Endothelial cell of umbilical vein (primary cell): Measurements from ENCODE around the gene TIGD1.

Experiments
- EZH2 ChIP-seq: IDR thresholded peaks from 2 replicates; pipeline ENCODE4 v1.6.1; 2012; ENCODE audit warnings: borderline replicate concordance, low read depth, mild to moderate bottlenecking, moderate library complexity, low read length, inconsistent platforms; ENCODE audit not compliant: severe bottlenecking
- FOS ChIP-seq: IDR thresholded peaks from 2 replicates; pipeline ENCODE4 v1.6.1; 2011; ENCODE audit warnings: mild to moderate bottlenecking, low read length, moderate library complexity, borderline replicate concordance; ENCODE audit not compliant: insufficient read depth
- GATA2 ChIP-seq: IDR thresholded peaks from 2 replicates; pipeline ENCODE4 v1.7.0; 2011; ENCODE audit warnings: low read depth, mild to moderate bottlenecking, moderate library complexity, mixed read lengths, low read length; ENCODE audit not compliant: insufficient read length, insufficient read depth
- JUN ChIP-seq: IDR thresholded peaks from 2 replicates; pipeline ENCODE4 v1.6.1; 2011; ENCODE audit warnings: borderline replicate concordance, low read depth; ENCODE audit not compliant: insufficient read length, insufficient read depth
- POLR2A ChIP-seq: IDR thresholded peaks from 2 replicates; pipeline ENCODE4 v1.6.1; 2012; ENCODE audit warnings: low read depth, mild to moderate bottlenecking, control low read depth, low read length
- POLR2AphosphoS5 ChIP-seq: IDR thresholded peaks from 2 replicates; pipeline ENCODE4 v1.6.1; 2012; ENCODE audit warnings: low read depth, mild to moderate bottlenecking, control low read depth, low read length, moderate library complexity; ENCODE audit not compliant: insufficient read depth
- TF ChIP-seq, protein P1 (sequence below), 2 donors: IDR thresholded peaks; 1 replicate in 1 of 2; 2 replicates in 1 of 2; pipeline ENCODE4 v1.5.1; 2011; ENCODE audit warnings: low read length in 2 of 2, mild to moderate bottlenecking in 2 of 2, moderate library complexity in 2 of 2, control low read depth in 1 of 2, inconsistent platforms in 1 of 2, low read depth in 1 of 2; ENCODE audit not compliant: insufficient read depth in 1 of 2; ENCODE audit errors: extremely low read depth in 1 of 2
- TF ChIP-seq, protein P2 (sequence below): IDR thresholded peaks from 2 replicates; pipeline ENCODE4 v1.6.1; 2011; ENCODE audit not compliant: insufficient read depth, insufficient read length

DNA sequence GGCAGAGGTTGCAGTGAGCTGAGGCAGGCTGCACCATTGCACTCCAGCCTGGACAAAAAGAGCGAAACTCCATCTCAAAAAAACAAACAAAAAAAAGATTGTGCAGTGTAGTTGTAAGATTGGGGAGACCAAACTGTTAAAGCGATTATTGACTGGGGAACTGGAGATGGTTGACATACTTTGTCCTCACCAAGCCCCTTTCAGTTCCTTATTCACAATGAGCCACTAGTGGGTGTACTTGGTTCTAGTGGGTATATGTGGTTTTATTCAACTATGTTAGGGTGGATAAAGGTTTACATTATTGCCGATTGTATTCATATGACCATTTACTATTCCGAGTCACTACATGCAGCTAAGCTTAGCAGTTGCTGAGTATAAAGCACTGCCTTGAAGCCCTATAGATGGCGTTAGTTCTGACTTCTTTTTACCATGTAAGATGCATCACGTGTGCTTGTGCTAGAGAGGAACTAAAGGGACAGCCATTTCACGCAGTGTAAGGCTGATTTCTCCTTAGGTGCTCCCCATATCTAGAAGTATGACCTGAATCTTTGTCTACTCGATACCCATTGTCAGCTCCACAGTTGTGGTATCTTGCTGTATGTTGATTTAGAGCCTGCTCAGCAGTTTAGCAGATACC, 12.3 kb upstream of the TIGD1 start:
- no peak for TF ChIP-seq EZH2
- TF ChIP-seq POLR2AphosphoS5, result no peak
- TF ChIP-seq, protein P1, sequence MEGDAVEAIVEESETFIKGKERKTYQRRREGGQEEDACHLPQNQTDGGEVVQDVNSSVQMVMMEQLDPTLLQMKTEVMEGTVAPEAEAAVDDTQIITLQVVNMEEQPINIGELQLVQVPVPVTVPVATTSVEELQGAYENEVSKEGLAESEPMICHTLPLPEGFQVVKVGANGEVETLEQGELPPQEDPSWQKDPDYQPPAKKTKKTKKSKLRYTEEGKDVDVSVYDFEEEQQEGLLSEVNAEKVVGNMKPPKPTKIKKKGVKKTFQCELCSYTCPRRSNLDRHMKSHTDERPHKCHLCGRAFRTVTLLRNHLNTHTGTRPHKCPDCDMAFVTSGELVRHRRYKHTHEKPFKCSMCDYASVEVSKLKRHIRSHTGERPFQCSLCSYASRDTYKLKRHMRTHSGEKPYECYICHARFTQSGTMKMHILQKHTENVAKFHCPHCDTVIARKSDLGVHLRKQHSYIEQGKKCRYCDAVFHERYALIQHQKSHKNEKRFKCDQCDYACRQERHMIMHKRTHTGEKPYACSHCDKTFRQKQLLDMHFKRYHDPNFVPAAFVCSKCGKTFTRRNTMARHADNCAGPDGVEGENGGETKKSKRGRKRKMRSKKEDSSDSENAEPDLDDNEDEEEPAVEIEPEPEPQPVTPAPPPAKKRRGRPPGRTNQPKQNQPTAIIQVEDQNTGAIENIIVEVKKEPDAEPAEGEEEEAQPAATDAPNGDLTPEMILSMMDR (IDR thresholded peaks at IDR 0.05; ENCODE audit: extremely low read depth in 1 of 2, insufficient read depth in 1 of 2, low read depth in 1 of 2, low read length in 2 of 2), result no peak
- no peak for TF ChIP-seq POLR2A
- TF ChIP-seq JUN, result no peak
- TF ChIP-seq, protein P2, sequence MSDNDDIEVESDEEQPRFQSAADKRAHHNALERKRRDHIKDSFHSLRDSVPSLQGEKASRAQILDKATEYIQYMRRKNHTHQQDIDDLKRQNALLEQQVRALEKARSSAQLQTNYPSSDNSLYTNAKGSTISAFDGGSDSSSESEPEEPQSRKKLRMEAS, result no peak
- no peak for TF ChIP-seq GATA2
- TF ChIP-seq FOS, result no peak
